Measurements from ENCODE around the gene GOLGA6D.

The GOLGA6D gene

GRCh38 chr15:75335705-75336355, 53.2 kb downstream of the GOLGA6D start, which contains the start of gene COMMD4 (continued):
- no peak for TF ChIP-seq ZNF585B (tag by site-specific recombination; IDR thresholded peaks at IDR 0.05)
- TF ChIP-seq SP2 (tag by site-specific recombination; IDR thresholded peaks at IDR 0.05): peak; percentile 84
- peak; percentile 93 for TF ChIP-seq ZNF324 (tag by site-specific recombination; IDR thresholded peaks at IDR 0.05)
- peak; percentile 86 for TF ChIP-seq ZNF76 (tag by site-specific recombination; IDR thresholded peaks at IDR 0.05; ENCODE audit: borderline replicate concordance, low read depth)
- no peak for TF ChIP-seq ZNF266 (tag by site-specific recombination; IDR thresholded peaks at IDR 0.05; ENCODE audit: low read depth)
- TF ChIP-seq PRDM6 (tag by site-specific recombination; IDR thresholded peaks at IDR 0.05): no peak
- TF ChIP-seq ZSCAN5A (tag by site-specific recombination; IDR thresholded peaks at IDR 0.05): 0 out of 2 replicates have a peak, but pooled peaks have one; percentile 81
- TF ChIP-seq ZNF292 (tag by site-specific recombination; IDR thresholded peaks at IDR 0.05; ENCODE audit: borderline replicate concordance, low read depth): no peak
- TF ChIP-seq PATZ1 (tag by site-specific recombination; IDR thresholded peaks at IDR 0.05): peak; percentile 92
- no peak for TF ChIP-seq ZFP3 (tag by site-specific recombination; IDR thresholded peaks at IDR 0.05; ENCODE audit: low read depth)
- TF ChIP-seq TSHZ1 (tag by site-specific recombination; IDR thresholded peaks at IDR 0.05; ENCODE audit: borderline replicate concordance): peak; percentile 31; the same call in 1 of the 2 replicates
- no peak for TF ChIP-seq ZNF404 (tag by site-specific recombination; IDR thresholded peaks at IDR 0.05)
- TF ChIP-seq ZNF10 (tag by site-specific recombination; IDR thresholded peaks at IDR 0.05): 0 out of 2 replicates have a peak, but pooled peaks have one; percentile 7
- no peak for TF ChIP-seq ZNF830 (tag by site-specific recombination; IDR thresholded peaks at IDR 0.05; ENCODE audit: low read depth)
- TF ChIP-seq MZF1 (tag by site-specific recombination; IDR thresholded peaks at IDR 0.05; ENCODE audit: borderline replicate concordance): 0 out of 2 replicates have a peak, but pooled peaks have one; percentile 12
- peak; percentile 72 for TF ChIP-seq ZBTB21 (tag by site-specific recombination; IDR thresholded peaks at IDR 0.05)
- TF ChIP-seq ZIC2 (tag by site-specific recombination; IDR thresholded peaks at IDR 0.05): no peak
- TF ChIP-seq OSR2 (tag by site-specific recombination; IDR thresholded peaks at IDR 0.05): no peak; the same call in 1 of the 2 replicates
- TF ChIP-seq TCF7L2 (IDR thresholded peaks at IDR 0.05; ENCODE audit: borderline replicate concordance, low read depth, low read length): no peak
- peak; percentile 42; the same call in 1 of the 2 replicates for TF ChIP-seq ZBTB48 (tag by site-specific recombination; IDR thresholded peaks at IDR 0.05)
- TF ChIP-seq ZBTB17 (tag by site-specific recombination; IDR thresholded peaks at IDR 0.05): peak; percentile 67
- TF ChIP-seq REPIN1 (tag by site-specific recombination; IDR thresholded peaks at IDR 0.05; ENCODE audit: low read depth): no peak
- TF ChIP-seq ZNF274 (IDR thresholded peaks at IDR 0.05; ENCODE audit: low read length): no peak
- TF ChIP-seq ZNF274 (tag by site-specific recombination; IDR thresholded peaks at IDR 0.05; ENCODE audit: borderline replicate concordance): no peak
- TF ChIP-seq PRDM2 (tag by site-specific recombination; IDR thresholded peaks at IDR 0.05; ENCODE audit: borderline replicate concordance): no peak
